ENCODE data around the gene GPC6.

GPC6 gene

GRCh38 chr13:93674337-93674755 is 447.7 kb downstream of the GPC6 start:
- no peak for DNase-seq (ENCODE audit: low read depth)

- no peak for DNase-seq (ENCODE audit: low read depth)
Measured at GRCh38 chr13:93680329-93680728, 453.7 kb downstream of the GPC6 start.

GRCh38 chr13:93685900-93686299 is 459.3 kb downstream of the GPC6 start:
- DNase-seq (ENCODE audit: low read depth), result no peak

- no peak for DNase-seq (ENCODE audit: low read depth)
Measured at GRCh38 chr13:93686399-93686798, 459.8 kb downstream of the GPC6 start.

GRCh38 chr13:93687261-93687660 is 460.7 kb downstream of the GPC6 start:
- no peak for DNase-seq (ENCODE audit: low read depth)

GRCh38 chr13:93689333-93689732 is 462.7 kb downstream of the GPC6 start:
- peak; percentile 9 for DNase-seq (ENCODE audit: low read depth)

GRCh38 chr13:93690139-93690538 is 463.5 kb downstream of the GPC6 start:
- DNase-seq (ENCODE audit: low read depth), result no peak

- DNase-seq (ENCODE audit: low read depth), result no peak
Measured at GRCh38 chr13:93698016-93698613, 471.5 kb downstream of the GPC6 start.

- DNase-seq (ENCODE audit: low read depth), result no peak
Measured at GRCh38 chr13:93700115-93700514, 473.5 kb downstream of the GPC6 start.

GRCh38 chr13:93708308-93709075 is 481.9 kb downstream of the GPC6 start:
- no peak for DNase-seq (ENCODE audit: low read depth)

GRCh38 chr13:93709506-93710244 is 483.1 kb downstream of the GPC6 start:
- no peak for DNase-seq (ENCODE audit: low read depth)

- DNase-seq (ENCODE audit: low read depth), result no peak
Measured at GRCh38 chr13:93714171-93714570, 487.6 kb downstream of the GPC6 start.

- no peak for DNase-seq (ENCODE audit: low read depth)
Measured at GRCh38 chr13:93715866-93716265, 489.3 kb downstream of the GPC6 start.

GRCh38 chr13:93716623-93717022 is 490.0 kb downstream of the GPC6 start:
- no peak for DNase-seq (ENCODE audit: low read depth)

GRCh38 chr13:93721483-93721882 is 494.9 kb downstream of the GPC6 start:
- DNase-seq (ENCODE audit: low read depth), result no peak

GRCh38 chr13:93723316-93723715 is 496.7 kb downstream of the GPC6 start:
- DNase-seq (ENCODE audit: low read depth), result no peak

GRCh38 chr13:93724187-93724586 is 497.6 kb downstream of the GPC6 start:
- no peak for DNase-seq (ENCODE audit: low read depth)

GRCh38 chr13:93726173-93726957 is 499.8 kb downstream of the GPC6 start:
- DNase-seq (ENCODE audit: low read depth), result no peak

- peak; percentile 41 for DNase-seq (ENCODE audit: low read depth)
Measured at GRCh38 chr13:93727211-93728141, 500.9 kb downstream of the GPC6 start.

- no peak for DNase-seq (ENCODE audit: low read depth)
Measured at GRCh38 chr13:93729383-93729782, 502.8 kb downstream of the GPC6 start.

- DNase-seq (ENCODE audit: low read depth), result no peak
Measured at GRCh38 chr13:93730780-93731179, 504.2 kb downstream of the GPC6 start.
